HG02970 (cell line): Measurements from ENCODE around the gene FAM174B.

Experiments
- ATAC-seq: cut with Tn5 transposase; IDR thresholded peaks from one replicate; pipeline ENCODE4 v1.9.1; 2021; ENCODE audit warnings: mild to moderate bottlenecking, moderate library complexity, moderate number of reproducible peaks; ENCODE audit not compliant: unreplicated experiment, low FRiP score

Gene FAM174B

GRCh38 chr15:92578096-92578835 lies 77.3 kb downstream of the FAM174B start:
- ATAC-seq = no peak

DNA sequence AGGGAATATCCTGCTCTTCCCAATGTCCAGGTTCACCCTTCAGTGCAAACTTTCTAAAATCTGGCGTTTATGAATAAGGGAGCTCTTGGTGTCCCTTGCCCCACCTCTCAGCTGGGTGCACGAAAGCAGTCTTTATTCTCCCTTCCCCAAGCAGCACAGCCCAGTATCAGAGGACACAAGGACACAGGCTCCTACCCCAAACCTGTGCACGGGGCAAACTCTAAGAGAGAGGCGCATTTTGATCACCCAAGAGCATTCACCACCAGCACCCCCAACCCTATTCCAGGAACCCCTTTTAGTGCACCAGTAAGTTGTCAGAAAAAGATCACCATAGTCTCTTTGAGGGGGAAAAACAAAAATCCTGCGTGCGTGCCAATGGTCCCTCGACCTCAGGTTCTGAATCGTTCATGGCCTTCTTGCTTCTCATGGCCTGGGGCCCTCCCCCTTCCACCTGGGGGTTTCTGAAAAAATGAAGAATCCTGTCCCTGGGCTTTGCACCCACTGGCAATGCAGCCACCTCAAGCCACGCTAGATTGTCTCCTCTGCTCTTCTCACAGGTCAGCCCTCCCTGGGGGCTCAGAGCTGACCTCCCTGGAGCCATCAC lies 78.9 kb downstream of the FAM174B start:
- no peak for ATAC-seq

GRCh38 chr15:92574566-92574965 lies 81.0 kb downstream of the FAM174B start:
- ATAC-seq = no peak

DNA sequence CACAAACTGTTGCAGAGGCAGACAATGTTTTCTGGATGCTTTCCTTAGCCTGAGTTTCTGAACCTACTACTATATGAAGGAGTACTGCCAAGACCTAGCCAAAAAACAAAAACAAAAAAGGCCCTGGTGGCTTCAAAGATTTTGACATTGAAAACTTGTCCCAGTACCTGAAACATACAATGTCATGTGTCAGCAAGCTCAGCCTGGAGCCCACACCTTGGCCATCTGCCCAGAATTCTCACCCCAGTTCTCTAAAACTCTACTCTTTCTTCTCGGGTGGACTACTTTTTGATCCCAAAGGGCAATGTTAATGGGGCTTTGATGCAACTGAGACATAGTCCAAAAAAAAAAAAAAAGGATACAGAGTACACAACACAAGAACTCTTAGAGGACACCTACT lies 81.4 kb downstream of the FAM174B start:
- no peak for ATAC-seq

GRCh38 chr15:92571824-92572223 lies 83.8 kb downstream of the FAM174B start:
- no peak for ATAC-seq

DNA sequence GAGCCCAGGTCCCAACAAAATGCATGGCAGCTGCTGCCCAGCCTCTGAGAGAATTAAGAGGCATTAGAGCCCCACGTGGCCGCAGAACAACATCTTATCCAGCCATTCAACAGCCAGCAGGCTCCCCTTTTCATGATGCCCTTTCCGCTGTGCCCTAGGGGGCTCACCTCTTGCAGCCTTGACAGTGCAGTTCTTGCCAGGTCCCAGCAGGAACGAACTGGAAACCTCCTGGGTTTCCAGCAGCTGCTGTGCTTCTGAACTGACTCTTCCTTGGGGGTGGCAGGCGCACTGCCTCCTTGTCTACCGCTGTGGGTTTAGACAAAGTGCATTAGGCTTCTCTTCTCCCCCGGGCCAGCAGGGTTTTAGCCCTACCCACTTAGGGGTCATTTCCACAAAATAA lies 85.2 kb downstream of the FAM174B start:
- ATAC-seq = no peak

GRCh38 chr15:92569778-92570177 lies 85.8 kb downstream of the FAM174B start:
- no peak for ATAC-seq
